Activated T-cell treated with anti-CD3 and anti-CD28 coated beads, Interleukin-2, amount 50 U/mL, for 1 hour (primary cell): ENCODE results near the gene U2SURP.

Experiments used
- DNase-seq: peaks from one replicate; pipeline ENCODE4 v3.0.0-alpha.2; 2020

The U2SURP gene

DNA sequence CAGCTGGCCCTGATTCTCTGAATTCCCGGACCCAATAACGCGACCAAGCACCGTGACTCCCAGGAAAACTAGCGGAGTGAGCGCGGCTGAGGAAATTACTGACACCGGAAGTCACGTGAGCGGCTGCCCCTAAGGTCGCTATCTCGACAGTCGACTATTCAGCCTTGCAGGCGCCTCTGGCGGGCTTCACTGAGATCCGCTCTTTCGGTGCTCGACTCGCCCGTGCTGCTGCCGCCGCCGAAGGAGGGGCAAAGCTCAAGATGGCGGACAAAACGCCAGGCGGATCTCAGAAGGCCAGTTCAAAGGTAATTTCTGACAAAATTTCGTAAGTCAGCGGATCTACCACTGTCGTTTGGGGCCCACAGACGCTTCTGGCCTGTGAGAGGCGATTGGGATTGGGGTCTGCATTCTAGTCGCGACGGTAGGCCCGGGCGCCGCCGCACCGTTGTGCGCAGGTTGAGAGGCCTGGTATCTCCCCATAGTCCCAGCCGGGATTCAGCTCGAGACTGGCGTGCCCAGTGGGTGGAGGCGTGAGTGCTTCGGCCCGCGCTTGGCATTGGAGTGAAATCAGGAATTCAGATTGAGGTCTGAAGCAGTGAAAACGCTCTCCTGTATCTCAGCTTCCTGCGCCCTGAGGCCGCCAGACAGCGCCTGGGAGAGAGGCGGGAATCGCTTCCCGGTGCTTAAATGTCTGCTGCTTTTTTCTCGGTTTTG, at the start of gene U2SURP:
U2SURP (plus strand) TSS at position 202 of the 714 bp plus-strand sequence; CDS start at position 261, 59 bp downstream.
- peak; percentile 85 for DNase-seq

DNA sequence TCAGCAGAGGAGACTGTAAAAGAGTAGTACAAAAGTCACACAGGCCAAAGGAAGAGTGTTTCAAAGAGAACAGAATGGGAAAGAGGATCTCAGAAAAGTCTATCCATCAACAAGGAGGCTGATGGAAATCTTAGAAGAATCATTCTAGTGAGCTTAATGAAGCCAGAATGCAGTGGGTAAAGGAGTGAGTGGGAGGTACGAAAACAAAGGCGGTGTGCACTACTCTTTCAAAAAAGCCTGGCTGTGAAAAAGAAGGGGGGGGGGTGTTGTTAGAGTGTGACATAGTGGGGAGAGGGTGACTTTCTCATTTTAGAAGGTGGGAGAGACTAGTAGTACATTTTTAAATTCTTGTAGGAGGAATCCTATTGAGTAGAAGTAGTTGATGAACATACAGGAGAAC, 49.6 kb upstream of the U2SURP start:
- DNase-seq = no peak

DNA sequence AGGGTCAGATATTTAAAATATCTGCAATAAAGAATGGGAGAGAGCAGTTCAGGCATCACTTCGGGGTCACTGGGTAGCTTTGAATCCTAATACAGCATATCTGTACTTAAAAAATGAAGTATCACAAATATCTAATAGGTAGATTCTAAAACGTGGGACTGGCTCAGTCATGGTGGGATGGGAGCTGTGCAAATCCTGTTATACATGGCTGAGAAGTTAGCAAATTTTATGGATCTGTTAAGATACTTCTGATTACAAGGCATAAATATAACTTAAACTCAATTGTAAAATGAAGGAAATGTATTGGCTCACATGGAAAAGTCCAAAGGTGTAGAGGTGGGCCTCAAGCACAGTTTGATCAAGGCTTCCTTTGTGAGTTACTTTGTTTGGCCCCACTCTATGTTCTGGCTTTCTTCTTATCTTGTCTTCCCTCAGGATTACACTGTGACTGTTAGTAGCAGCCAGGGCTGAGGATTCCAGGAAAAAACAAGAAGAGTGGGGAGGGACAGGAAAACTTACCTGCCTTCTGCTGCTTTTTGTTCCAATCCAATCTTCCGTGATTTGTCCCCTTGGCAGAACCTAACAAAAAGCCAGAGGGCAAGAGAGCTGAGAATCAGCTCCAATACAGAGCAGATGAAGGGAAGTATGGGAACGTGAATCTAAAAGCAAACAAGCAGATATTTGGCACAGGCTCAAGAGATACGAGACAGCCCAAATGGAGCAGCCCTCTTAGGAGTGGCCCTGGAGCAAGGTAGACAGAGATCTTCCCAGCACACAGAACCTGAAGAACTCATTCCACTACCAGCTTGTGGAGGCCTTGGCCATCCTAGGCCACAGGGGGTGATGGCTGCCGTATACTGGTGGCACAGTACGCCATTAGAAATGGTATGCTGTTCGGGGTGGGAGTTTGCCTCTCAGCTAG, 48.8 kb upstream of the U2SURP start:
- DNase-seq = no peak

DNA sequence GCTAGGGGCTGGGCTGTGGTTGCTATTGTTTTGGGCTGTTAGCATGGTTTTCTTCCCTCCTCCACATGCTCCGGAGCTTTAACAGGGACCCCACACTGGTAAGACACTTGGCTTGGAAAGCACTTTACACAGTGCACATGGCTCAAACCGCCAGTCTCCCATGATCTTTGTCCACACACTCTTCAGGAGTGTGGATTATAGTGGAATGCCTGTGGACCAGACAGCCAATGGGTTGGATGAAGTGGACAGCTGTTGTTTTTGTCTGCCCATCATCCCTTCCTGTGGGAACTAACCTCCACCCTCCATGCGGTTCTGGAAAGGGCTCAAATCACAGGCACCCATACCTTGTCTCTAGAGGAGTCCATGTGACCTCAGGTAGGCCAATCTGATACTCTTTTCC, 47.9 kb upstream of the U2SURP start:
- DNase-seq = no peak

DNA sequence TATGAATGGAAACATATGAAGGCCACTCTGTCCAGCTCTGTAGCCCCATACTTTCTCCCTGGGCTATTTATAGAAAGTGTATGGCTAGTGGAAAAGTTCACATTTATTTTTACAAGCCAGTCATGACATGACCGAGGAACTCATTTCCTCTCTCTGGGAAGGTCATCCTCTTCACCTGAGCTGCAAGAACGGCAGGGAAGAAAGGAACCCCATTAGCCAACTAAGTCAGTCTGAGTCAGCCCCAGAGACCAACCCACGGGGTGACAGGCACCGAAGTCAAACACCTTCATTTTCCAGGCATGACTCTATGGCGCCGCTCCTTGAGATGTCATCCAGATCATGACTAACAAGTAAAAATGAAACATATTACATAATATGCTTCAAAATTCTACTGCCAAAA, 42.7 kb upstream of the U2SURP start:
- no peak for DNase-seq

DNA sequence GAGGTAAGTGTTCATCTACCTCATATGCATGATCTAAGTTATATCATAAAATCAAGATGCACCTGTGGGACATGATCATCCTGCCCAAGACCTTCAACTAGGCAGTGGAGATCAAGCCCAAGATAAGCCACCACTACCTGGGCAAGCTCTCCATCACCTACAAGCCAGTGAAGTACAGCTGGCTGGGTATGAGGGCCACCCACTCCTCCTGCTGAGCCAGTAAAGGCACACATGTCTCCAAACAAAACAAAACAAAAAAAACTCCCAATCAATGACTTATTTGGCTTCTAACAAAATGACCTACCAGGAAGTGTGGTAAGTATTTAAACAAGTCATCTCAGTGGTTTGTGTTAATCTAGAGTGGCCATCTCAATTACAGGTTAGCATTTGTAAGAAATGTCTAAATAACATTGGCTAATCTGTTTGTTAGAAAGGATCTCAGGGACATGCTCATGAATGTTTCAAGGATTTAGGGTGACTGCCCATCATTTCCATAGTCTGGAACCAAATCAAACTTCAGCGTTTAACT, 41.0 kb upstream of the U2SURP start:
- DNase-seq = no peak

DNA sequence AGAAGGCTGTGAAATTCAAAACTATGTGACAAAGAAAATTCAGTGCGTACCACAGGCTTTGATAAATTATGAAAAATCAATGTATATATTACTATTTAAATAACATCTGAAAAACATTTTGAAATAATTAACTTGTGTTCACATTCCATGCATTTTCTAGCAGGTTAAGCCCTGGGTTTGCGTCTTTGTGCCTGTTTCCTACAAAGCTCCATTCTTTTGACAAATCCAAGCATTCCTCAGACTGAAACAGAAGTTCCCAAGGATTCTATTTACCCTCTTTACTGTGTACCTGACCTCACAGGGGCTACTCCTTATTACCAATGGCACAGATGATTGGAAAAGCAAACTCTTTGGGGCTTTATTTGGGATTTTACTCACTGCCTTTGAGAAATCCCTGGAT, 39.8 kb upstream of the U2SURP start:
- DNase-seq = no peak

DNA sequence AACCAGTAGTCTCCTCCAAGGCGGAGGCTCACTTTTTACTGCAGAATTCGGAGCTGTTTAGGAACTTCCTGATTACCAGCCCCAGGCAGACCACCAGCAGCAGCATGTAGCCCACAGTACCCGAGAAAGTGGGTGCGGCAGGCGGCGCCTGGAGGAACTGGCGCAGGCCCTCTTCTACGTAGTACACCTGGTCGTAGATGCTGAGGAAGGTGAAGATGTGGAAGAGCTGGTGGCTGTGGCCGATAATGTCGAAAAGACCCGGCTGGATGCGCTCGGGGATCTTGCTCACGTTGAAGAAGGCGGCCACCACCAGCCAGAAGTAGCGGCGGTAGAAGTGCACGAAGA, 39.2 kb upstream of the U2SURP start:
- no peak for DNase-seq

DNA sequence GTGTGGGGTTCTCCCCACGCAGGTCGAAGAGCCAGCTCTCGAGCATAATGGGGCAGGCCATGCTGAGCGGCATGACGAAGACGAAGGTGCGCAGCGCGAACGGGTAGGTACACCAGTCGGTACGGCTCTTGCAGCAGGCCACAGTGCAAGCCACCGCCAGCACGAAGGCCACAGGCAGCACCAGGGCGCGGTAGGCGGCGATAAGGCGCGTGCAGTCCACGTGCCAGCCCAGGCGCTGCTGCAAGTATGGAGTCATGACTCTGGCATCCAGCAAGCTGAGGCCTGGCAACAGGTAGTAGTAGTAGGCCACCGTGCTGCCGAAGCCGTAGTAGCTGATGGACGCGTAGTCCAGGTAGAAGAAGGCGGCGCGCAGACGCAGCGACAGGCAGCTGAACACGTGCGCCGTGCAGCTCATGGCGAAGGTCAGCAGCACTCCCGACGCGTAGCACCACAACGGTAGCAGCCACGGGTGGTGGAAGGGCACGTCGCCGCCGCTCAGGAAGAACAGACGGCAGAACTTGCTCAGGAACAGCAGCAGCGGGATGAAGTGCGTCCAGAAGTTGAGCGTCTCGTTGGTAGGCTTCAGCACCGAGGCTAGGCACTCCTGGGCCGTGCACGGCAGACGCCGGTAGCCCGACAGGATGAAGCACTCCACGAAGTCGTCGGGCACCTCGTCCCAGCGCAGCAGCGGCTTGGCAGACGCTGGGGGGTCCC, 38.7 kb upstream of the U2SURP start:
- DNase-seq = no peak

DNA sequence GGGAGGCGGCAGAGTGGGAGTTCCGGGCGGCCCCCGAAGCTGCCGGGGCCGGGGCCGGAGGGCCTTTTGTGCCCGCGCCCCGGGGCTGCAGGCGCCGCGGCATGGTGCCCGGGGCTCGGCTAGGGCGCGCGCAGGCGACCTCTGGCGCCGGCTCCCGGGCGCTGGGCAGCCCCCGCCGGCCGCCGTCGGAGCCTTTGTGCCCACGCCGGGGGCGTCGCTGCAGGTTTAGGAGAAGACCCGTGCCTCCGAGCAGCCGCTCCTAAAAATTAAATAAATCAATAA, 38.2 kb upstream of the U2SURP start:
- no peak for DNase-seq

DNA sequence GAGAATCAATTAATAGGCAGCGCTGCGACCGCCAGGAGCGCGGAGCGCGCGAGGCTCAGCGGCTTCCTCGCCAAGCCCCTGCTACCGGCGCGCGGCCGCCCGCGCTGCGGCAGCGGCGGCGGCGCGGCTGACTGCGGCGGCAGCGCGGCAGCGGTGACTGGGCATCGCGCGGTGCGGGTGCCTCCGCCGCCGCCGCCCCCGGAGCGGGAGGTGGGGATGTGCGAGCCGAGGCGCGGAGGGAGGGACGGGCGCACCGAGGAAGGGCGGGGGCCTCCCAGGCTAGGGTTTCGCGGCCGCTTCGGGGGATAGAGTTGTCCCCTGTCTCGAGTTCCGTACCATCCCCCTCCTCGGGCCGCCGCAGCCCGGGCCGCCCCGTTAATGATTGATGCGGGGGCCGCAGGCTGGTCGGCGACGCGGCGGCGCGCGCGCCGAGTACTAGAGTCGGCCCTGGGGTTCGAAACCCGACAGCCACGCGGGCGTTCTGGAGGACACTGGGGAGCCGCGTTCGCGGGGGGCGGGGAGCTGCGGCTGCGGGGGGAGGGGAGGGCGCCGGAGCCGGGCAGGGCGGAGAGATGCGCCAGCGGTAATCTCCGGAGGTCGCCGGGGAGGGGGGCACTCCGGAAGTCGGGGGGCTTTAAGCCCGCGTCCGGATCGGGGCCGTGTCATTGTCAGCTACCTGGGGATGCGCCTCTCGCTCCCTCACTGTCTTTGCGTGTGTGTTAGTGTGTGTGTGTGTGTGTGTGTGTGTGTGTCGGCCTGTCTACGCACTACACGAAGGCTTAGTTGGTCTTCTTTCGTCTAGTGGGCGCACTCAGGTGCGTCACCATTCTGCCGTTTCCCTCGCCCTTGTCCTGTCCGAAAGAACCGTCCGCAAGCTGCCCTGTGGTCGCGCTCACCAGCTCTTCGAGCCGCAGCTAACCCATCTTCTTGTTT, 37.6 kb upstream of the U2SURP start, which contains the start of gene PAQR9:
PAQR9 (minus strand) TSS at position 159 of the 933 bp plus-strand sequence. CDS start 338 bp downstream, outside the sequence.
- no peak for DNase-seq

DNA sequence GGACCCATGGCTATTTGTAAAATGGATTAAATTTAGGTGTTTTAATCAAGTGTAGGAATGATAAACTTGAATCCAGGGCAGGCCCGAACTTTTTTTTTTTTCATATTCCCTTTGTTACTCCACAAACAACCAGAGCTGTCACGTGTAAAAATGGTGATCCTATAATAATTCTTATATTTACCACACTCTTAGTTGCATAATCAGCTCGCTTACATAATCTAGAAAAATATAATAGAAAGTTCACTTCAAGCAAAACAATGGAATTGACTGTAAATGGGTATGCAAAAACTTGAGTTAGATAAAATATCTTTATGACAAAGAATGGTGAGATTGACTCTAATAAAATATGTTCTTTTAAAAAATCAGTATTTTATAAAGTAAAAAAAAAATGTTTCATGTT, 35.8 kb upstream of the U2SURP start:
- DNase-seq = no peak

DNA sequence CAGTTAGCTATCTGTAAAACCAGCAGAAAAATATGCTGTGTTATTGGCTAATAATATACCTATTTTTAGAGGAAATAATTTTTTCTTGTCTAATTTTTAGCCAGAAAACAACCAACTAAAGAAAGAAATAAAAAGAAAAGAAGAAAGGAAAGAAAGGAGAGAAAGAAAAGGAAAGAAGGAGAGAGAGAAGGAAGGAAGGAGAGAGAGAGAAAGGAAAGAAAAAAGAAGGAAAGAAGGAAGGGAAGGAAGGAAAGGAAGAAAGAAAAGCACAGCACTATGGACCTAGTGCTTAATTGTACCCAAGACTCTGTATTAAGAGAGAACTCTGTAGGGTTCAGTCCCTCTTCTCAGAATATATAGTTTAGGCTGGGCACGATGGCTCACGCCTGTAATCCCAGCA, 34.6 kb upstream of the U2SURP start:
- no peak for DNase-seq

DNA sequence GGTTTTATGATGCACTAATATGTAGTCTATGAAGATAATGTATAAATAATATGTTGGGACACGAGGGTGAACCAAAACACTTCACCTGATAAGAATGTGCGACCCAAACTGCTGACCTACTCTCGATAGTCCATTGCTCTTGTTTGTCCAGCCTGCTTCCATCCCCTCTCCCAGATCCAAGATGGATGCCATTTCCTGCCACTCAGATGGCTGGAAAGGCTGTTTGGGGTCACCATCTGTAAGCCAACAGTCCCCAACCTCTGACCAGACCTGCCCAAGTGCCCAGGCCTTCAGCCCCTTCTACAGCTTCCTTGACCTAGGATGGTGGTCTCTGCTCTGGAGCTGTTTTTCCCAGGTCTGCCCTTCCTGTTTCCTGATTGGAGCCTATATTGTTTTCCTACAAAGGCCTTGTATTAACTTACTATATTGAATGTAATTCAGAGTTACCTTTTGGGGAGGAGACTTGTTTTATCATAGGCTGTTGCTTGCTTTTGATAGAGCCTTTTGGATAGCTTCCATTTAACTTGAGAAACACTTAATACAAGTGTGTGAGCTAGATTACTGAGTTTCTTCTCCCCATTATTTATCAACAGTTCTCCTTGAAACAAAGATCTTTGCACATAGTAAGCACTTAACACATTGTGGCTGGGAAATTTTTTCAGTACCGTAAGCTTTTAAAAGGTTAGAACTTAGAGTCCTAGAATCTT, 32.9 kb upstream of the U2SURP start:
- no peak for DNase-seq

DNA sequence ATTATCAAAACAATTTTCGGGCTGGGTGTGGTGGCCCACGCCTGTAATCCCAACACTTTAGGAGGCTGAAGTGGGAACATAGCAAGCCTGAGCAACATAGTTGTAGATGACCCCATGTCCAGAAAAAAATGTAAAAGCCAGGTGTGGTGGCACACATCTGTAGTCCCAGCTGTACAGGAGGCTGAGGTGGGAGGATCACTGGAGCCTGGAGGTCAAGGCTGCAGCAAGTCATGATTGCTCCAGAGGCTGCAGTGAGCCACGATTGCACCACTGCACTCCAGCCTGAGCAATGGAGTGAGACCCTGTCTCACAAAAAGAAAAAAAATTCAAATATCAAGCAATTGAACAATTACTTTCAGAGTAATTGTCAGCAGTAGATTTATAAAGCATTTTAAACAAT, 29.9 kb upstream of the U2SURP start:
- DNase-seq = no peak

DNA sequence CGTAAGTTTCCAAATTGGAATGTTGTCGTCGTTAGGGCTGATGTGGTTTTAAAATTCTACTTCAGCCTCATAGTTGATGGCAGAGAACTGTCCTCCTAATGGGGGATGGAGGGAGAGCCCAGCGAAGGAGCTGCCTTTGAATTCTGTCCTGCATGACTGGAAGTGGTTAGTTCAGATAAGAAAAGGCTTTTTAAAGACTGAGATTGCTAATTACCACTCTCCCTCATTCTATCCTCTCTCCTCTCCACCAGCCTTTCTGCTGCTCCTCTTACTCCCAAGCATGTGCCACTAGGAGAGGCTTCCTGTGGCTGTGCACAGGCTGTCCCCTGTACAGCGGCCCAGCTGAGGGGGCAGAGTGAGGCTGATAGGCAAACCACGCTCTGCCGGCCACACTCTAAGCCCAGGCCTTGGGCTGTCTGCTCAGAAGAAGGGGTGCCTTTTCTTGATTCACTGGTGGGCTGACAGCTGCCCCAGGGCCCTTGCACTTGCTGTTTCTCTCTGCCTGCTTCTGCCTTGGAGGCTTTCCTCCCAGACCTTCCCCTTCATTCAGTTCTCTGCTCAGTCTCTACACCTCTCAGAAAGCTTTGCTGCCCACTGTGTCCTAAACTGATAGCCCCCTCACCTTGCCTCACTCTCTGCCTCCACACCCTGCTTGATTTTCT, 29.1 kb upstream of the U2SURP start:
- no peak for DNase-seq

DNA sequence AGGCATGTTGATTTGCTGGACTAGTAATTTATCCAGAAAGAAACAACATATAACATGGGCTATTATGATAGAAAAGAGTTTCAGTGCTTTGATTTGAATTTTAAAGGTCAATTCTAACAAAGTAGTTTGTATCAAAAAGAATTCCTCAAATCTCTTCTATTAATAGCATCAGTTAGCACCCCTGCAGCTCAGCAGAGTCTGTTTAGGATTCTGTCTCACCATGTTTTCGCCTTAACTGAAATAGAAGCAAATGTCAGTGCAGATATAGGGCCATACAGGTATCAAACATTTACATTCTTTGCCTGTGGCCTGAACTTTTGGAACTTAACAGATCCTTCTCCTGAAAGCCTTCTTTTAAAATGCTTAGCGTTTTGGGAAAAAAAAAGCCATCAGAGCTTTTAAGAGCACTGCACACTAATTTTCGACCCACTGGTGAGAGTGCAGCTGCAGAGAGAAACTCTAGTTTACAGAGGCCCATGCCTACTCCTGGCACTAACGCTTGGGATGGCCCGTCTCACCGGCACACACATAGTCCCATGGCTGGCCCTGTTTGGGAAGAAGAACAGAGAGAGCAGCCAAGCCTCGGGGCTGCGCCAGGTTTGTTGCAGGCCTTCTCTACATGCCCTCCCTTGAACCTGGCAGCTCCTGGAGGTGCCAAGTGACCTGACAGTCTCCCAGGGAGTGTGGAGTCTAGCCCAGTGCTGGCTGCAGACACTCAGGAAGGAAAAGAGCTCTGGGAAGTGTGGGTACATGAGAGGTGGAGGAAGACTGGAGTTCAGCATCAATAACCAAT, 28.0 kb upstream of the U2SURP start:
- no peak for DNase-seq

DNA sequence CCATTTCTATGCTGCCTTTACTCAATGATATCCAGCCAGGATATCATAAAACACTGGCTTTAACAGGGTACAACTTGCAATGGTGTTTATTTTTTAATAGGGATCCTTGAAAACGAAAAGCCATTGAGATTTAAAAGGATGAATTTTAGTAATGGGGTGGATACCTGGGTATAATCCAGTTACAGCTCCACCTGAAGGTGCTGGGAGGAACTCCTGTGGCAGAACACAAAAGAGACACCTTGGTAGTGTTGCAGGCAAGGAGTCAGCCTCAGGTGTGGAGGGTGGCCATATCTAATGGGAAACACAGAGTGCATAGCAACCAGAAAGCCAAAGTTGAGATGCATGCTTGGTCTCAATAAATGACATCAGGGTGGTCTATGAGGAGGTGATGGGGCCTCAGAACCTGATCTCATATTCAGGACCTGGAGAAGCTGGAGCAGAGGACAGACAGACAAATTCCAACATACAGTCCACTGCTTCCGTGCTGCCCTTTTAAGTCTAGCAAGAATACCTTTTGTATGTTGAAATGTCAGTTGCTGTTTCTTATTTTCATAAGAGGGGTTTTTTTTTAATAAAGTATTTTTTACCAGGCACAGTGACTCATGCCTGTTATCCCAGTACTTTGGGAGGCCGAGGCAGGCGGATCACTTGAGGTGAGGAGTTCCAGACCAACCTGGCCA, 25.9 kb upstream of the U2SURP start:
- no peak for DNase-seq

DNA sequence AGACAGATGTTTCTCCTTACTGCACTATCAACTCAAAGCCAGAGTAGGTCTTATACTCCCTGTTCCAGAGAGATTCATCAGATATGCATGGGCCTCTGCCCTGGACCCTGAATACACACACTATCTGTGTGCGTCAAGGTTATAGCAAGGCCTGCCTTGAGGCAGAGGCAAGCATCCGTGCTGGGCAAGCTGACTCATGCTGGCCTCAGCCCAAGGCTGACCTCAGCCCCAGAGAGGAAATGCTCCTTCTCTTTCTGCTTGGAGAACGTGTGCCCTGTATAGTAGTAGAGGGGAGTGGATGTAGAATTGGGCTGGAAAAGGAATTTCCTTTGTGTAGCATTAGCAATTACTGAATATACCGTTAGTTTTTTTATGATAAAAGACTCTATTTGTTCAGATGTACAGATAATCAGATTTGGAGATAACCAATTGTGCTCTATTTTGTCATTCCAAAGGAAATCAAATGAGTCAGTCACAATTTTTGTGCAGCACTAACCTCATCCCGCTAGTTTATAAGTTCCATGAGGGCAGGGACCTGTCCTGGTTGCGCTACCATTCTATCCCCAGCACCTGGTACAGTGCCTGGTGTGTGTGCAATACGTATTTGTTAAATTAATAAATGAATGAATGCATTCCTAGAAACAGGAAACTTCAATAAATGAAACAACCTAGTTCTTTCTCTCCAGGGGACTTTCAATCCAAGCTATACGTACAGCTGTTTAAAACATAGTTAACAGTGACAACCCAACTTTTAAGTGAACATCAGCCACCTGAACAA, 24.6 kb upstream of the U2SURP start:
- no peak for DNase-seq
